ENCODE results near the gene OGT. TPM values are rescaled to one million over a fixed set of nuclear protein-coding genes. Genes with fewer than 3 reads are reported as not detected.
A peak's percentile ranks its signal among the peaks of the same experiment; 100 is the strongest.
"Not testable (repeated sequence)": the region's sequence is repeated elsewhere in the genome, so short reads cannot be mapped to it uniquely, and the experiment has no call there.

Gene OGT
- total RNA-seq, 1 experiment from 2014 or later, result 191 TPM

- no peak for TF ChIP-seq CTCF (IDR thresholded peaks at IDR 0.05; ENCODE audit: unreplicated experiment)
- DNase-seq, result no peak
- Mint-ChIP-seq H3K9me3 (ENCODE audit: low read depth, unreplicated experiment) (no peaks in the 10 kb centered on the region), H3K4me1 (ENCODE audit: low read depth, unreplicated experiment) (no peaks in the 10 kb centered on the region), H3K4me3 (ENCODE audit: low read depth, unreplicated experiment) (peak overlapping the region; percentile 72), H3K27me3 (ENCODE audit: unreplicated experiment) (peaks cover 15% of the 10 kb centered on the region), H3K36me3 (ENCODE audit: insufficient read depth, unreplicated experiment) (no peaks in the 10 kb centered on the region), H3K27ac (ENCODE audit: unreplicated experiment) (no peak overlapping the region)
- BruUV-seq (replicated peaks), result no TSS peak
- intact Hi-C loops (cut with micrococcal nuclease; ENCODE audit: unreplicated experiment), result loop anchor here (5.0 kb wide), 1 partner anchor 39 kb away; the partner anchor contains the start of gene OGT
- CTCF ChIA-PET, result interaction anchor here (0.6 kb wide), 1 partner anchor 210 kb away, joined by 4 read pairs; the partner anchor contains the start of gene NONO
Observed at GRCh38 chrX:71493111-71493613, 39.7 kb upstream of the OGT start.

GRCh38 chrX:71495979-71496378 lies 36.9 kb upstream of the OGT start:
- CTCF ChIA-PET; H3K9me3 Mint-ChIP-seq (ENCODE audit: low read depth, unreplicated experiment); DNase-seq; H3K36me3 Mint-ChIP-seq (ENCODE audit: insufficient read depth, unreplicated experiment); H3K4me3 Mint-ChIP-seq (ENCODE audit: low read depth, unreplicated experiment); H3K4me1 Mint-ChIP-seq (ENCODE audit: low read depth, unreplicated experiment); BruUV-seq (replicated peaks); H3K27ac Mint-ChIP-seq (ENCODE audit: unreplicated experiment); intact Hi-C loops (cut with micrococcal nuclease; ENCODE audit: unreplicated experiment): not testable (repeated sequence)
- peaks cover 15% of the 10 kb centered on the region for H3K27me3 Mint-ChIP-seq (ENCODE audit: unreplicated experiment)

DNA sequence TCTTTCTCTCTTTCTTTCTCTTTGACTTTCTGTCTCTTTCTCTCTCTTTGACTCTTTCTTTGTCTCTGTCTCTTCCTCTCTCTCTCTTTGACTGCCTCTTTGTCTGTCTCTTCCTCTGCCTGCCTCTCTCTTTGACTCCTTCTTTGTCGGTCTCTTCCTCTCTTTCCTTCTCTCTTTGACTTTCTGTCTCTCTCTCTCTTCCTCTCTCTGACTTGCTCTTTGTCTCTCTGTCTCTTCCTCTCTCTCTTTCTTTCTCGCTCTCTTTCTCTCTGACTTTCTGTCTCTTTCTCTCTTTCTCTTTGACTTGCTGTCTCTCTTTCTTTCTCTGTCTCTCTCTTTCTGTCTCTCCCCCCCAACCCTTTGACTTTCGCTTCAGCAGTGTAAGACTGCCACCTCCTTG lies 36.4 kb upstream of the OGT start:
- no TSS peak for BruUV-seq (replicated peaks)
- intact Hi-C loops (cut with micrococcal nuclease; ENCODE audit: unreplicated experiment), result no loop called here
- Mint-ChIP-seq H3K27ac (ENCODE audit: unreplicated experiment) (no peak overlapping the region), H3K27me3 (ENCODE audit: unreplicated experiment) (peaks cover 15% of the 10 kb centered on the region), H3K36me3 (ENCODE audit: insufficient read depth, unreplicated experiment) (no peaks in the 10 kb centered on the region), H3K4me3 (ENCODE audit: low read depth, unreplicated experiment) (no peak overlapping the region), H3K9me3 (ENCODE audit: low read depth, unreplicated experiment) (no peaks in the 10 kb centered on the region), H3K4me1 (ENCODE audit: low read depth, unreplicated experiment) (no peaks in the 10 kb centered on the region)
- CTCF ChIA-PET, result no interaction called here
- no peak for DNase-seq
- TF ChIP-seq CTCF (IDR thresholded peaks at IDR 0.05; ENCODE audit: unreplicated experiment), result no peak

DNA sequence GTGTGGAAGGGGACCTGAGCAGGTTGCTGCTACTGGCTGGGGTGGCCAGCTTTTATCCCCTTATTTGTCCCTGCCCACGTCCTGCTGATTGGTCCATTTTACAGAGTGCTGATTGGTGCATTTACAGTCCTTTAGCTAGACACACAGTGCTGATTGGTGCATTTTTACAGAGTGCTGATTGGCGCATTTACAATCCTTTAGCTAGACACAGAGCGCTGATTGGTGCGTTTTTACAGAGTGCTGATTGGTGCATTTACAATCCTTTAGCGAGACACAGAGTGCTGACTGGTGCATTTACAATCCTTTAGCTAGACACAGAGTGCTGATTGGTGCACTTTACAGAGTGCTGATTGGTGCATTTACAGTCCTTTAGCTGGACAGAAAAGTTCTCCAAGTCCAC lies 30.8 kb upstream of the OGT start:
- DNase-seq; CTCF ChIA-PET; BruUV-seq (replicated peaks); H3K36me3 Mint-ChIP-seq (ENCODE audit: insufficient read depth, unreplicated experiment); H3K9me3 Mint-ChIP-seq (ENCODE audit: low read depth, unreplicated experiment); H3K27me3 Mint-ChIP-seq (ENCODE audit: unreplicated experiment); intact Hi-C loops (cut with micrococcal nuclease; ENCODE audit: unreplicated experiment); H3K27ac Mint-ChIP-seq (ENCODE audit: unreplicated experiment); H3K4me3 Mint-ChIP-seq (ENCODE audit: low read depth, unreplicated experiment); H3K4me1 Mint-ChIP-seq (ENCODE audit: low read depth, unreplicated experiment): not testable (repeated sequence)

DNA sequence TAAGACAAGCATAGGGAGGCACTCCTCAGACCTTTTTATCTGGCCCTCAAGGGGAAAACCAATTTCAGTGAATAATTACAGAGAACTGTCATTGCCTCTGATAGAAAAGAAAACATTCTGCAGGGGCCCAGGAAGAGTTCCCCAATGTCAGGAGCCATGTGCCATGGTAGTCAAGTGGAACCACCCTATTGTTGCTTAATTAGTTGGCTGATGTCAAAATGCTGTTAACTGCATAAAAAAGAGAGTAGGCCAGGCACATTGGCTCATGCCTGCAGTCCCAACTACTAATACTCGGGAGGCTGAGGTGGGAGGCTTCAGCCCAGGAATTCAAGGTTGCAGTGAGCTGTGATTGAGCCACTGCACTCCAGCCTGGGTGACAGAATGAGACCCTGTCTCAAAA lies 28.6 kb upstream of the OGT start:
- CTCF ChIA-PET, result no interaction called here
- H3K27ac Mint-ChIP-seq (ENCODE audit: unreplicated experiment), result no peak overlapping the region
- no TSS peak for BruUV-seq (replicated peaks)
- no peaks in the 10 kb centered on the region for H3K9me3 Mint-ChIP-seq (ENCODE audit: low read depth, unreplicated experiment)
- DNase-seq, result no peak
- intact Hi-C loops (cut with micrococcal nuclease; ENCODE audit: unreplicated experiment), result no loop called here
- H3K27me3 Mint-ChIP-seq (ENCODE audit: unreplicated experiment), result no peaks in the 10 kb centered on the region
- H3K4me1 Mint-ChIP-seq (ENCODE audit: low read depth, unreplicated experiment), result no peaks in the 10 kb centered on the region
- no peak overlapping the region for H3K4me3 Mint-ChIP-seq (ENCODE audit: low read depth, unreplicated experiment)
- no peak for TF ChIP-seq CTCF (IDR thresholded peaks at IDR 0.05; ENCODE audit: unreplicated experiment)
- H3K36me3 Mint-ChIP-seq (ENCODE audit: insufficient read depth, unreplicated experiment), result no peaks in the 10 kb centered on the region
